Upper lobe of left lung (tissue), 6 donors: ENCODE results near the gene SCAMP1. TPM values are rescaled to one million over a fixed set of nuclear protein-coding genes. Genes with fewer than 3 reads are reported as not detected.

Source experiments
- ATAC-seq, 2 donors: fragments of 200-7000 bp; cut with Tn5 transposase; one replicate each; pipeline ENCODE4 v1.9.1; 2022; ENCODE audit warnings: mild to moderate bottlenecking in 2 of 2, moderate library complexity in 2 of 2; ENCODE audit not compliant: low FRiP score in 2 of 2
- DNase-seq, 2 donors: peaks; one replicate each; pipeline ENCODE4 v3.0.0-alpha.2; 2019 to 2020
- H3K27ac ChIP-seq, 4 donors: fragments of 200-600 bp; sonication (generic); one replicate each; pipeline ENCODE4 v1.5.1; 2016 to 2019
- H3K27me3 ChIP-seq, 4 donors: fragments of 200-600 bp; sonication (generic); one replicate each; pipeline ENCODE4 v1.5.1; 2017 to 2019
- H3K36me3 ChIP-seq, 4 donors: fragments of 200-600 bp; sonication (generic); one replicate each; pipeline ENCODE4 v1.5.1; 2016 to 2019
- H3K4me1 ChIP-seq, 4 donors: fragments of 200-600 bp; sonication (generic); one replicate each; pipeline ENCODE4 v1.5.1; 2018 to 2019
- H3K4me3 ChIP-seq, 4 donors: fragments of 200-600 bp; sonication (generic); one replicate each; pipeline ENCODE4 v1.5.1; 2017 to 2019; ENCODE audit warnings: mild to moderate bottlenecking in 2 of 4, moderate library complexity in 1 of 4
- H3K9me3 ChIP-seq, 4 donors: fragments of 200-600 bp; sonication (generic); one replicate each; pipeline ENCODE4 v1.5.1; 2018 to 2019
- EP300 ChIP-seq, 4 donors: sonication (generic); formaldehyde crosslinking; IDR thresholded peaks; one replicate each; pipeline ENCODE4 v1.5.1; 2017; ENCODE audit warnings: antibody characterized with exemption in 4 of 4, control low read depth in 2 of 4
- POLR2A ChIP-seq, 4 donors: fragments of 450-650 bp; IDR thresholded peaks; one replicate each; pipeline ENCODE4 v1.5.1; 2016 to 2017; ENCODE audit warnings: antibody characterized with exemption in 4 of 4, mild to moderate bottlenecking in 2 of 4
- POLR2AphosphoS5 ChIP-seq, 2 donors: sonication (generic); formaldehyde crosslinking; IDR thresholded peaks; one replicate each; pipeline ENCODE4 v1.5.1; 2017; ENCODE audit warnings: antibody characterized with exemption in 2 of 2
- WGBS, 2 donors: methylation state at CpG; one replicate each; pipeline ENCODE4 v1.1.5; 2017 to 2018; 5-methylcytosine and 5-hydroxymethylcytosine counted together
- total RNA-seq, 6 donors: library from RNA; depleted of rRNA in 4 of 6; stranded (reverse); fragments of >200 nt in 4 of 6; gene quantifications; one replicate each; pipeline versions ENCODE4 v1.1.0 to v1.2.1, GENCODE V29; 2016 to 2021
- TF ChIP-seq, protein P1 (sequence below), 6 experiments: fragments of 450-650 bp in 4 of 6; fragments of 200-600 bp in 2 of 6; sonication (generic) in 2 of 6; IDR thresholded peaks; one replicate each; pipeline ENCODE4 v1.5.1; 2016 to 2019; ENCODE audit warnings: antibody characterized with exemption in 6 of 6
- donor health status: DM: no; HTN: no; CAD: no; lungs with moderate emphysema.
- donor health status: DM: no; HTN: yes; CAD: no; lungs with severe emphysema.

SCAMP1 gene
- total RNA-seq, 6 donors from 2014 or later = 5.3 to 37.3 (median 25.1) TPM

DNA sequence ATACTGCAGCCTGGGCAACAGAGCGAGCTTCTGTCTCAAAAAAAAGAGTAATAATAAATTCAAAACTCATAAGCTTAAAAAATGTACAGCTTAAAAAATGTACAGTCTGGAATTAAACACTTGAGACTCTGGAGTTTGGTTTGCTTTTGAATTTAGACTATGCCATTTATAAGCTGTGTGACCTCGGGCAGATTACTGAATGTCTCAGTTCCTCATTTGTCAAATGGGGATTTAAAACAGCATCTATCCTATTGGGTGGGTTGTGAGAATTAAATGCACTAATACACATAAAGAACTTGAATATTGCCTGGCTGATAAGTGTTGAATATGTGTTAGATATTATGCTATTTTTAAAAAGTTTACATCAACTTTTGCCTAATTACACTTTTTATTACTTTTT is 98.4 kb downstream of the SCAMP1 start:
- ATAC-seq (no peak), DNase-seq (no peak)
- Histone ChIP-seq H3K9me3 (no peaks in the 10 kb centered on the region), H3K4me1 (no peaks in the 10 kb centered on the region), H3K36me3 (peaks cover 0 to 9% (median 0%) of the 10 kb centered on the region in 4 donors), H3K27me3 (no peaks in the 10 kb centered on the region), H3K4me3 (no peak overlapping the region), H3K27ac (no peak overlapping the region)
- no peak for TF ChIP-seq POLR2AphosphoS5 (IDR thresholded peaks at IDR 0.05)
- no peak for TF ChIP-seq EP300 (IDR thresholded peaks at IDR 0.05)
- TF ChIP-seq, protein P1, sequence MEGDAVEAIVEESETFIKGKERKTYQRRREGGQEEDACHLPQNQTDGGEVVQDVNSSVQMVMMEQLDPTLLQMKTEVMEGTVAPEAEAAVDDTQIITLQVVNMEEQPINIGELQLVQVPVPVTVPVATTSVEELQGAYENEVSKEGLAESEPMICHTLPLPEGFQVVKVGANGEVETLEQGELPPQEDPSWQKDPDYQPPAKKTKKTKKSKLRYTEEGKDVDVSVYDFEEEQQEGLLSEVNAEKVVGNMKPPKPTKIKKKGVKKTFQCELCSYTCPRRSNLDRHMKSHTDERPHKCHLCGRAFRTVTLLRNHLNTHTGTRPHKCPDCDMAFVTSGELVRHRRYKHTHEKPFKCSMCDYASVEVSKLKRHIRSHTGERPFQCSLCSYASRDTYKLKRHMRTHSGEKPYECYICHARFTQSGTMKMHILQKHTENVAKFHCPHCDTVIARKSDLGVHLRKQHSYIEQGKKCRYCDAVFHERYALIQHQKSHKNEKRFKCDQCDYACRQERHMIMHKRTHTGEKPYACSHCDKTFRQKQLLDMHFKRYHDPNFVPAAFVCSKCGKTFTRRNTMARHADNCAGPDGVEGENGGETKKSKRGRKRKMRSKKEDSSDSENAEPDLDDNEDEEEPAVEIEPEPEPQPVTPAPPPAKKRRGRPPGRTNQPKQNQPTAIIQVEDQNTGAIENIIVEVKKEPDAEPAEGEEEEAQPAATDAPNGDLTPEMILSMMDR (IDR thresholded peaks at IDR 0.05) = no peak
- no peak for TF ChIP-seq POLR2A (IDR thresholded peaks at IDR 0.05)
- 87 to 93% methylated on average over 2 of the region's 2 CpGs for WGBS, 2 donors

GRCh38 chr5:78467140-78467539 is 106.7 kb downstream of the SCAMP1 start:
- TF ChIP-seq POLR2A (IDR thresholded peaks at IDR 0.05) (no peak), POLR2AphosphoS5 (IDR thresholded peaks at IDR 0.05) (no peak), EP300 (IDR thresholded peaks at IDR 0.05) (no peak)
- TF ChIP-seq, protein P1 (IDR thresholded peaks at IDR 0.05) = no peak
- H3K4me1 ChIP-seq = peaks cover 0 to 3% (median 0%) of the 10 kb centered on the region in 4 donors
- H3K27me3 ChIP-seq = no peaks in the 10 kb centered on the region
- 86 to 100% methylated on average over 1 of the region's 1 CpG for WGBS, 2 donors
- ATAC-seq (no peak), DNase-seq (no peak)
- H3K27ac ChIP-seq = no peak overlapping the region
- peaks cover 0 to 17% (median 2%) of the 10 kb centered on the region in 4 donors for H3K36me3 ChIP-seq
- no peak overlapping the region for H3K4me3 ChIP-seq
- no peaks in the 10 kb centered on the region for H3K9me3 ChIP-seq

DNA sequence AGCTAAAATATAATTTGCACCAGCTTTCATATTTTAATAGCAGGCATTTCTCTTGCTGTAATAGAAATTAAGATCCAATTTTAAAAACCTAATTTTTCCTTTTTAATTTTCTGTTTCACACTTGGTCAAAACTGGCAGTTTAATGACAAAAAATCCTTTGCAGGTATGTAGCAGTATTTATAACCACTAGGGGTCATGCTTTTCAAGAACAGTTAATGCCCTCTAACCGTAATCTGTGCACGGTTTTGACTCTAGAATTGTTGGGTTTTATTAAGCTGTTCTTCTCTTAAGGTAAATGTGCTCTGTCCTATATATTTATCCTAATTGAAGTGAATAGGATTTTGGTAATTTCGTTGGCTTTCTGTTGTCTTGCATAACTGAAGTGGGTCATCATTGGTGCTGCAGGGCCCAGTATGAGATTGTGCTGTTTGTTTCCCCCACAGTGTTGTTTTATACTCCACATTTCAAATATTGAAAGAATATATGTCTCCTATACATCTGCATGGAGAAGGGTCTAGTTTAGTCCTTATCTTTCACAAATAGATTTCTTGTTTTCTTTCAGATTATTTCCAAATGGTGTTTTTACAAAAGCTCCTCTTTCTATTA is 107.4 kb downstream of the SCAMP1 start:
- ATAC-seq = peak in 1 of 2 donors; percentile 71
- H3K27me3 ChIP-seq = no peaks in the 10 kb centered on the region
- H3K27ac ChIP-seq = no peak overlapping the region
- peaks cover 0 to 3% (median 0%) of the 10 kb centered on the region in 4 donors for H3K4me1 ChIP-seq
- WGBS, 2 donors = 7 to 14% methylated on average over 3 of the region's 3 CpGs
- TF ChIP-seq POLR2A (IDR thresholded peaks at IDR 0.05) (no peak), EP300 (IDR thresholded peaks at IDR 0.05) (no peak), POLR2AphosphoS5 (IDR thresholded peaks at IDR 0.05) (no peak)
- TF ChIP-seq, protein P1 (IDR thresholded peaks at IDR 0.05) = peak; percentile 53 to 73 (median 66)
- no peaks in the 10 kb centered on the region for H3K9me3 ChIP-seq
- H3K4me3 ChIP-seq = no peak overlapping the region
- H3K36me3 ChIP-seq = peaks cover 0 to 17% (median 2%) of the 10 kb centered on the region in 4 donors
- DNase-seq = no peak

DNA sequence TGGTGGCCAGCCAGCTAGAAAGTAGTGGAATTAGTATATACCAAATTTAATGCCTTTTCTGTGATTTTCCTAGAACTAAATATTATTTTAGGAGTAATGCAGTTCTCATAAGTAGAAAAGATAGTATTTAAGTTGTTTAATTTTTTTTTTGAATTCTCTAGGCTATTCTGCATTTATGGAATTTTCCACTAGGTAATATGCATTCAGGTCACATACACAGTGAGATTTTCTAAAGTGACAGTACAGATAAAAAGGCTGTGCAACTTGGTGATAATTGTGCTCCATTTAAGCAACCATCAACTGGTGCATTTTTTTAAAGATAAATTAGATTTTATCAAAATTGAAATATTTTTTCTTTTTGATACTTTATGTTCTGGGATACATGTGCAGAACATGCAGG is 111.5 kb downstream of the SCAMP1 start:
- ATAC-seq (no peak), DNase-seq (no peak)
- Histone ChIP-seq H3K36me3 (no peaks in the 10 kb centered on the region), H3K27ac (no peak overlapping the region), H3K9me3 (no peaks in the 10 kb centered on the region), H3K27me3 (no peaks in the 10 kb centered on the region), H3K4me3 (no peak overlapping the region), H3K4me1 (peaks cover 0 to 3% (median 0%) of the 10 kb centered on the region in 4 donors)
- TF ChIP-seq EP300 (IDR thresholded peaks at IDR 0.05) = no peak
- TF ChIP-seq POLR2A (IDR thresholded peaks at IDR 0.05) = no peak
- TF ChIP-seq POLR2AphosphoS5 (IDR thresholded peaks at IDR 0.05) = no peak
- TF ChIP-seq, protein P1 (IDR thresholded peaks at IDR 0.05) = no peak
